GM12878 (cell line): Measurements from ENCODE around the gene FRMD8. TPM values are rescaled to one million over a fixed set of nuclear protein-coding genes. Genes with fewer than 3 reads are reported as not detected.
A peak's percentile ranks its signal among the peaks of the same experiment; 100 is the strongest.

Source experiments
- ATAC-seq: fragments of 200-7000 bp; cut with Tn5 transposase; 3 replicates; pipeline ENCODE4 v1.9.1; 2020; ENCODE audit warnings: mild to moderate bottlenecking, moderate library complexity
- BruUV-seq: library from RNA; stranded (reverse); fragments of 400-500 nt; replicated peaks from 2 replicates; lab custom pipeline; 2021; lab: Mats Ljungman, UMichigan
- CTCF ChIA-PET: fragments of 300-600 bp; sonication (Branson Sonifier 250); formaldehyde crosslinking; extraction: SDS; loops from one replicate; lab custom pipeline; 2021; ENCODE audit warnings: inconsistent platforms; lab: Yijun Ruan, JAX
- POLR2A ChIA-PET: fragments of 350-600 bp; formaldehyde crosslinking; extraction: SDS; loops from one replicate; lab custom pipeline; 2021; ENCODE audit warnings: inconsistent platforms; lab: Charles Lee
- RAD21 ChIA-PET: fragments of 300-600 bp; sonication (Branson Sonifier 250); formaldehyde crosslinking; loops from one replicate; lab custom pipeline; 2023; ENCODE audit warnings: antibody characterized with exemption; ENCODE audit not compliant: unreplicated experiment; lab: Charles Lee
- SMC1A ChIA-PET: fragments of 300-600 bp; sonication (Branson Sonifier 250); formaldehyde crosslinking; loops from one replicate; lab custom pipeline; 2023; ENCODE audit not compliant: unreplicated experiment, uncharacterized antibody; lab: Charles Lee
- DNase-seq: peaks from one replicate; pipeline ENCODE4 v3.0.0-alpha.2; 2011; ENCODE audit warnings: low read depth, low spot score
- FAIRE-seq: peaks from 3 replicates; lab custom pipeline; 2011; peaks lifted over from hg19 to GRCh38; lab: Jason Lieb, UNC
- H2AFZ ChIP-seq: 2 replicates; pipeline ENCODE4 v1.6.0; 2011; ENCODE audit warnings: low read depth, low read length, control low read depth; ENCODE audit not compliant: control insufficient read depth
- H3K27ac ChIP-seq: 2 replicates; pipeline ENCODE4 v1.5.1; 2011; ENCODE audit warnings: control low read depth; ENCODE audit not compliant: control insufficient read depth, insufficient read depth
- H3K27me3 ChIP-seq, 2 experiments: replicated peaks in 1 of 2; 2 replicates each; pipeline versions ENCODE4 v1.6.0 to v1.6.1; 2011; ENCODE audit warnings: low read length in 1 of 2; ENCODE audit not compliant: control insufficient read depth in 2 of 2, insufficient read depth in 2 of 2
- H3K36me3 ChIP-seq, 2 experiments: 2 replicates each; pipeline ENCODE4 v1.5.1; 2011; ENCODE audit warnings: low read length in 1 of 2; ENCODE audit not compliant: control insufficient read depth in 2 of 2, insufficient read depth in 2 of 2
- H3K4me1 ChIP-seq: 2 replicates; pipeline ENCODE4 v1.6.1; 2011; ENCODE audit warnings: mild to moderate bottlenecking, low read length, moderate library complexity, mixed read lengths; ENCODE audit not compliant: control insufficient read depth, insufficient read depth
- H3K4me2 ChIP-seq: 2 replicates; pipeline ENCODE4 v1.6.0; 2011; ENCODE audit warnings: control low read depth; ENCODE audit not compliant: control insufficient read depth, insufficient read depth
- H3K4me3 ChIP-seq: fragments of 200-600 bp; sonication (generic); 2 replicates; pipeline ENCODE4 v1.5.1; 2016
- H3K79me2 ChIP-seq: 2 replicates; pipeline ENCODE4 v1.6.0; 2011; ENCODE audit warnings: low read length; ENCODE audit not compliant: control insufficient read depth, insufficient read depth
- H3K9ac ChIP-seq: 2 replicates; pipeline ENCODE4 v1.8.0; 2011; ENCODE audit warnings: low read length, control low read depth, mixed read lengths; ENCODE audit not compliant: control insufficient read depth, insufficient read depth
- H3K9me3 ChIP-seq: replicated peaks from 3 replicates; pipeline ENCODE4 v1.5.1; 2011; ENCODE audit warnings: mild to moderate bottlenecking, low read length; ENCODE audit not compliant: control insufficient read depth, insufficient read depth
- H4K20me1 ChIP-seq: 2 replicates; pipeline ENCODE4 v1.6.0; 2011; ENCODE audit not compliant: control insufficient read depth, insufficient read depth
- CHD1 ChIP-seq: IDR thresholded peaks from 2 replicates; pipeline ENCODE4 v1.6.1; 2012; ENCODE audit warnings: low read depth, low read length, improper control_type of control experiment
- KAT2A ChIP-seq: conservative IDR thresholded peaks from 2 replicates; pipeline ENCODE4 v1.6.1; 2011; ENCODE audit warnings: low read depth, low read length; ENCODE audit not compliant: control insufficient read depth
- POLR2A ChIP-seq: IDR thresholded peaks from 2 replicates; pipeline ENCODE4 v1.6.1; 2011; ENCODE audit warnings: low read depth, mild to moderate bottlenecking, low read length
- RBBP5 ChIP-seq: fragments of 200-600 bp; sonication (generic); conservative IDR thresholded peaks from 2 replicates; pipeline ENCODE4 v1.6.1; 2016
- RELA ChIP-seq: fragments of 450-650 bp; IDR thresholded peaks from 2 replicates; pipeline ENCODE4 v1.8.0; 2014; ENCODE audit warnings: borderline replicate concordance; ENCODE audit not compliant: partially characterized antibody
- SPI1 ChIP-seq: IDR thresholded peaks from 2 replicates; pipeline ENCODE4 v1.6.1; 2011; ENCODE audit warnings: low read depth, mild to moderate bottlenecking, low read length, moderate library complexity, borderline replicate concordance; ENCODE audit not compliant: insufficient read depth
- SREBF1 ChIP-seq: IDR thresholded peaks from 2 replicates; pipeline ENCODE4 v1.6.1; 2012; ENCODE audit warnings: mild to moderate bottlenecking, low read length
- SUZ12 ChIP-seq: fragments of 200-600 bp; sonication (generic); IDR thresholded peaks from one replicate; pipeline ENCODE4 v1.6.1; 2018; ENCODE audit warnings: antibody characterized with exemption, mild to moderate bottlenecking; ENCODE audit not compliant: unreplicated experiment
- ZNF622 ChIP-seq: fragments of 450-650 bp; IDR thresholded peaks from 2 replicates; pipeline ENCODE4 v1.6.1; 2017; ENCODE audit warnings: mild to moderate bottlenecking, inconsistent platforms
- WGBS: methylation state at CpG from one replicate; pipeline ENCODE4 v1.1.6; 2016; ENCODE audit warnings: low lambda C conversion rate; ENCODE audit not compliant: insufficient replicate concordance, insufficient coverage; ENCODE audit errors: missing lambda C conversion rate; 5-methylcytosine and 5-hydroxymethylcytosine counted together
- in situ Hi-C: fragments of 300-500 bp; cut with MboI; formaldehyde crosslinking; loops from 9 replicates; pipeline ENCODE4 v1.14.3; 2018; ENCODE audit warnings: mixed read lengths
- intact Hi-C: fragments of 100-400 bp; cut with micrococcal nuclease; formaldehyde crosslinking; loops from one replicate; pipeline ENCODE4 v1.14.2; 2022; ENCODE audit not compliant: unreplicated experiment
- polyA plus RNA-seq, 11 experiments: library from polyadenylated mRNA; depleted of rRNA in 4 of 11; unstranded in 6 of 11; stranded (reverse) in 5 of 11; fragments of >200 nt; fragmentation: Nextera tagmentation in 4 of 11; fragmentation: Illumina TruSeq in 1 of 11; extraction: Ambion mirVana in 4 of 11; extraction: Trizol in 1 of 11; gene quantifications; 1 replicate in 1 of 11; 2 replicates in 10 of 11; pipeline versions ENCODE4 v1.2.1 to v1.2.3, GENCODE V29; 2011 to 2016; ENCODE audit warnings: inconsistent platforms in 2 of 11, missing spikeins in 2 of 11, low read depth in 1 of 11
- total RNA-seq, 4 experiments: library from RNA; depleted of rRNA in 3 of 4; stranded (reverse); fragments of >200 nt in 3 of 4; fragmentation: Illumina TruSeq in 1 of 4; extraction: Trizol in 1 of 4; gene quantifications; 2 replicates each; pipeline versions ENCODE4 v1.2.1 to v1.2.3, GENCODE V29; 2013 to 2021
- TF ChIP-seq, protein P1 (sequence below): fragments of 450-650 bp; IDR thresholded peaks from 2 replicates; pipeline ENCODE4 v1.6.1; 2017; ENCODE audit warnings: mild to moderate bottlenecking
- TF ChIP-seq, protein P2 (sequence below): fragments of 450-650 bp; IDR thresholded peaks from 2 replicates; pipeline ENCODE4 v1.6.1; 2017; ENCODE audit warnings: low read depth, mild to moderate bottlenecking, moderate library complexity

The FRMD8 gene
- total and polyA plus RNA-seq, 10 of the 15 experiments (the other 5 are each of a cell fraction or from before 2014, with no cell fraction given), result 8.3 to 69.4 (median 28.0) TPM

DNA sequence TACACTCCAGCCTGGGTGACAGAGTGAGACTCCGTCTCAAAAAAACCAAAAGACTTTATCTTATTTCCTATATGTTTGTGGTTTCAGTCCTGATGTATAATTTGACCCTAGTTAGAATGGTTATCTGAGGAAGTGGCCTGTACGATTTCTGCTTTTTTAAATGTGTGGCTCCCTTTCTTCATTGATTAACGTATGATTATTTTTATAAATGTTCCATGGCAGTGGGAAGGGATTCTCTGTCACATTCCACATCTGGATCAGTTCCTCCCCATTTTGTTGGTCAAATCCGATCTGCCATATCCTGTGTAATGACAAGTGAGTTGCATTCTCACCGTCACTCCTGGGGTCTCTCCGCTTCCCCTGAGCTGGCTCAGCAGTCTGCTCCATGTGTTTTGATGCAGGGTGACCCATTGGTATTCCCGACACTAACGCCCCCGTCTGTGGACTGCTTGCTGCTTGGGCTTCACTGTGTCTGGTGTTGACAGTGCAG lies 56.5 kb downstream of the FRMD8 start:
- Histone ChIP-seq H3K79me2 (peaks cover 42% of the 10 kb centered on the region), H3K27me3 (no peaks in the 10 kb centered on the region), H3K9me3 (no peaks in the 10 kb centered on the region), H2AFZ (no peak overlapping the region), H3K4me2 (peak overlapping the region; percentile 86), H3K4me3 (peak overlapping the region; percentile 13; the same call in 1 of the 2 replicates), H4K20me1 (no peaks in the 10 kb centered on the region), H3K27ac (peak overlapping the region; percentile 89), H3K4me1 (peaks cover 53% of the 10 kb centered on the region), H3K36me3 (peaks cover 0 to 8% of the 10 kb centered on the region in 2 experiments; a peak in 3 of 4 replicates), H3K9ac (no peak overlapping the region)
- FAIRE-seq (no peak), ATAC-seq (no peak), DNase-seq (no peak)
- 67% methylated on average over 9 of the region's 9 CpGs for WGBS
- ChIA-PET SMC1A (interaction anchor here (0.6 to 2.2 kb wide), 5 partner anchors 13 to 123 kb away, joined by 3 to 8 read pairs (median 3); no protein-coding TSS in a partner anchor), POLR2A (interaction anchor here (0.6 to 6.0 kb wide), 8 partner anchors 19 to 108 kb away, joined by 3 to 50 read pairs (median 4); partner anchors contain the start of genes MALAT1 and NEAT1), CTCF (interaction anchor here (0.6 to 1.6 kb wide), 3 partner anchors 19 to 33 kb away, joined by 3 to 5 read pairs (median 4); no protein-coding TSS in a partner anchor), RAD21 (interaction anchor here (0.9 to 3.5 kb wide), 7 partner anchors 19 to 55 kb away, joined by 3 to 19 read pairs (median 6); partner anchors contain the start of genes MALAT1 and NEAT1)
- in situ Hi-C loops, result no loop called here
- BruUV-seq, result no TSS peak
- TF ChIP-seq KAT2A (no peak), SPI1 (peak; percentile 35; the same call in 1 of the 2 replicates), POLR2A (peak; percentile 44; the same call in 1 of the 2 replicates)
- intact Hi-C loops, result no loop called here

DNA sequence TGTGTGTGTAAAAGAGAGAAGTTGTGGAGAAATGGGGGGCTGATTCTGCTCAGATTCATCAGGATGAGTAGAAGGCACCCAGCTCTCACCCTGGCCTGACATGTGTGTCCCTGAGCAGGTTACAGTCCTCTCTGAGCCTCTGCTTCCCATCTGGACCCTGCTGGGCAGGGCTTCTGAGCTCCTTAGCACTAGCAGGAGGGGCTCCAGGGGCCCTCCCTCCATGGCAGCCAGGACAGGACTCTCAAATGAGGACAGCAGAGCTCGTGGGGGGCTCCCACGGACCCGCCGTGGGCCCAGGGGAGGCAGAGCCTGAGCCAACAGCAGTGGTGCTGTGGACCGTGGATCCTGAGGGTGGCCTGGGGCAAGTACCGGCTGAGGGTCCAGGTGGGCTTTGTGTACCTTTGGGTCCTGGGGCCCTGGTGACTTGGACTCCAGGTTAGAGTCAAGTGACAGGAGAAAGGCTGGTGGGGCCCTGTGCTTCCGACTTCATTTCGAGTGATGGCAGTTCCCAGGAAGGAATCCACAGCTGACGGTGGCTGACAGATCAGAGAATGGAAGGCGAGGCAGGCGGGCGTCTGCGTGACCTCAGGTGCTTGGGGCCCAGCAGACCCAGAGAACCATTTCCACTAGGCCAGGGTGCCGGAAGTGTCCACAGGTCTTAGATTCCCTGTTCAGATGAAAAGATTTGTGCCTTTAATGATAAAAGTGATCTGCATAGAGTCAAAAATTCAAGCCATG lies 58.0 kb downstream of the FRMD8 start:
- ChIA-PET POLR2A (interaction anchor here (0.5 to 6.0 kb wide), 10 partner anchors 11 to 951 kb away, joined by 3 to 50 read pairs (median 4); partner anchors contain the start of gene MALAT1), SMC1A (interaction anchor here (1.2 kb wide), 1 partner anchor 121 kb away, joined by 3 read pairs; no protein-coding TSS in a partner anchor), CTCF (interaction anchor here (0.5 to 1.6 kb wide), 3 partner anchors 10 to 114 kb away, joined by 4 to 6 read pairs (median 4); no protein-coding TSS in a partner anchor), RAD21 (interaction anchor here (1.2 to 2.3 kb wide), 5 partner anchors 11 to 52 kb away, joined by 3 to 6 read pairs (median 5); no protein-coding TSS in a partner anchor)
- FAIRE-seq (no peak), DNase-seq (no peak), ATAC-seq (no peak)
- in situ Hi-C loops, result no loop called here
- Histone ChIP-seq H3K9me3 (no peaks in the 10 kb centered on the region), H4K20me1 (no peaks in the 10 kb centered on the region), H3K4me3 (no peak overlapping the region), H3K36me3 (peaks cover 0 to 5% of the 10 kb centered on the region in 2 experiments; a peak in 3 of 4 replicates), H3K79me2 (peaks cover 33% of the 10 kb centered on the region), H3K27ac (peak overlapping the region; percentile 89), H3K4me1 (peaks cover 57% of the 10 kb centered on the region), H3K27me3 (no peaks in the 10 kb centered on the region), H2AFZ (no peak overlapping the region), H3K9ac (no peak overlapping the region), H3K4me2 (peak overlapping the region; percentile 56; the same call in 1 of the 2 replicates)
- BruUV-seq, result TSS peak; percentile 23
- 61% methylated on average over 14 of the region's 14 CpGs for WGBS
- intact Hi-C loops, result no loop called here
- TF ChIP-seq, protein P1, sequence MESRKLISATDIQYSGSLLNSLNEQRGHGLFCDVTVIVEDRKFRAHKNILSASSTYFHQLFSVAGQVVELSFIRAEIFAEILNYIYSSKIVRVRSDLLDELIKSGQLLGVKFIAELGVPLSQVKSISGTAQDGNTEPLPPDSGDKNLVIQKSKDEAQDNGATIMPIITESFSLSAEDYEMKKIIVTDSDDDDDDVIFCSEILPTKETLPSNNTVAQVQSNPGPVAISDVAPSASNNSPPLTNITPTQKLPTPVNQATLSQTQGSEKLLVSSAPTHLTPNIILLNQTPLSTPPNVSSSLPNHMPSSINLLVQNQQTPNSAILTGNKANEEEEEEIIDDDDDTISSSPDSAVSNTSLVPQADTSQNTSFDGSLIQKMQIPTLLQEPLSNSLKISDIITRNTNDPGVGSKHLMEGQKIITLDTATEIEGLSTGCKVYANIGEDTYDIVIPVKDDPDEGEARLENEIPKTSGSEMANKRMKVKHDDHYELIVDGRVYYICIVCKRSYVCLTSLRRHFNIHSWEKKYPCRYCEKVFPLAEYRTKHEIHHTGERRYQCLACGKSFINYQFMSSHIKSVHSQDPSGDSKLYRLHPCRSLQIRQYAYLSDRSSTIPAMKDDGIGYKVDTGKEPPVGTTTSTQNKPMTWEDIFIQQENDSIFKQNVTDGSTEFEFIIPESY, result no peak
- no peak for TF ChIP-seq ZNF622
- no peak for TF ChIP-seq SUZ12
- TF ChIP-seq RELA, result no peak
- TF ChIP-seq, protein P2, sequence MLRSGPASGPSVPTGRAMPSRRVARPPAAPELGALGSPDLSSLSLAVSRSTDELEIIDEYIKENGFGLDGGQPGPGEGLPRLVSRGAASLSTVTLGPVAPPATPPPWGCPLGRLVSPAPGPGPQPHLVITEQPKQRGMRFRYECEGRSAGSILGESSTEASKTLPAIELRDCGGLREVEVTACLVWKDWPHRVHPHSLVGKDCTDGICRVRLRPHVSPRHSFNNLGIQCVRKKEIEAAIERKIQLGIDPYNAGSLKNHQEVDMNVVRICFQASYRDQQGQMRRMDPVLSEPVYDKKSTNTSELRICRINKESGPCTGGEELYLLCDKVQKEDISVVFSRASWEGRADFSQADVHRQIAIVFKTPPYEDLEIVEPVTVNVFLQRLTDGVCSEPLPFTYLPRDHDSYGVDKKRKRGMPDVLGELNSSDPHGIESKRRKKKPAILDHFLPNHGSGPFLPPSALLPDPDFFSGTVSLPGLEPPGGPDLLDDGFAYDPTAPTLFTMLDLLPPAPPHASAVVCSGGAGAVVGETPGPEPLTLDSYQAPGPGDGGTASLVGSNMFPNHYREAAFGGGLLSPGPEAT, result no peak
- TF ChIP-seq SREBF1, result no peak
- TF ChIP-seq RBBP5, result no peak
- TF ChIP-seq CHD1, result no peak
